MG63 (cell line): ENCODE results near the gene HCN1. TPM values are rescaled to one million over a fixed set of nuclear protein-coding genes. Genes with fewer than 3 reads are reported as not detected.

Experiments used
- DNase-seq: peaks from one replicate; pipeline ENCODE4 v3.0.0-alpha.2; 2020
- H3K27me3 ChIP-seq: fragments of 250-450 bp; sonication (Bioruptor Pico); 2 replicates; pipeline ENCODE4 v1.5.1; 2020; ENCODE audit warnings: mild to moderate bottlenecking, moderate library complexity
- H3K36me3 ChIP-seq: fragments of 250-450 bp; sonication (Bioruptor Pico); 2 replicates; pipeline ENCODE4 v1.5.1; 2020; ENCODE audit warnings: mild to moderate bottlenecking, moderate library complexity
- H3K4me3 ChIP-seq: fragments of 250-450 bp; sonication (Bioruptor Pico); 2 replicates; pipeline ENCODE4 v1.5.1; 2020; ENCODE audit warnings: mild to moderate bottlenecking, moderate library complexity
- H3K9me3 ChIP-seq: fragments of 250-450 bp; sonication (Bioruptor Pico); 2 replicates; pipeline ENCODE4 v1.5.1; 2020; ENCODE audit warnings: mild to moderate bottlenecking, moderate library complexity
- total RNA-seq: library from RNA; depleted of rRNA; stranded (reverse); fragments of >200 nt; shearing (Covaris generic); gene quantifications from 2 replicates; pipeline ENCODE4 v1.2.3, GENCODE V29; 2014; ENCODE audit warnings: low replicate concordance; rRNA removed

Gene HCN1
- total RNA-seq = not detected in 2 replicates

DNA sequence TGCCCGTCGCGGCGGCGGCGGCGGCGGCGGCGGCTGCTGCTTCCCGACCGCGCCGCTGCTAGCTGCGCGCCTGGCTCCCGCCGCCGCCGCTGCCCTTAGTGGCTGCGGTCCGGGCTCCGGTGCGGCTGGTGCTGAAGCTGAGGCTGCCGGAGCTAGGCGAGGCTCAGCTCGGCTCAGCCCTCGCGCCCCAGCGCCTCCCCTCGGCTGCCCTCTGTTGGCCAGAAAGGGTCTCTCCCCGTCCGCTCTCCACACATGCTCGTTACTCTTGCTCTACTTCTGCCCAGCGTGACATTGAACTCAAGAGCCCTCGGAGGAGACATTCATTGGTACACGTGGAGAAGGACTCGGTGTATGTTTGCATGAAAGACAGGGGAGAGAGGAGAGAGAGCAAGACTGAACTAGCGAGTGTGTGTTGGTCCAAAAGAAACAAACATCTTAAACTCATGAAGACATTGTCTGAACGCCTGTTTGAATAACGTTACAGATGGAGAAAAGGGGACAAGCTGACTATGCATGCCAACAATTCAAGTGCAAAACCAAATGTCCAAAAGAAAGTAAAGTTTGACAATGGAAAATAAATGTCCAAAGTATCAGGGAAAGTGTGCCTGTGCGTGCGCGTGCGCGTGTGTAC lies at the start of gene HCN1:
TSS of gene HCN1 (minus strand) at position 175 of the 631 bp plus-strand sequence.
- DNase-seq = peak; percentile 84

DNA sequence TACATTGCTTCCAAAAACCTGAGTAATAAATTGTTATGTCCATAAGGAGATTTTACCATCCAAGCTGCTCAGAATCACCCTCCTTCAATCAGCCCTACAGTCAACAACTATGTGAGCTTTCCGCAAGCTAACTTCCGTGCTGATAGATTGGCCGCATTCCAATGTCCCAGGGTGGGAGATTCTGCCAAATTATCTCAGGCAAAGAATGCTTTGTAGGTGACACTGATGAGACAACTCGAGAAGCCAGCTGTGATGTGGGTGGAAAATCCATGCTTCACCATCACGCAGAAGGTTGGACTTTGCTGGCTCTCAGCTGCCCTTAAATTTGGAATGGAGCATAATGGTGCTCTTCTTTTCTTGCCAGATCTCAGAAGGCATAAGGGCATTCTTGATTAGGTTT lies 44.9 kb upstream of the HCN1 start:
- H3K27me3 ChIP-seq = no peaks in the 10 kb centered on the region
- DNase-seq = no peak

More for the DNA sequence above, at the start of gene HCN1:
- H3K27me3 ChIP-seq = peaks cover 21% of the 10 kb centered on the region
- H3K9me3 ChIP-seq = no peaks in the 10 kb centered on the region; the same call in 1 of the 2 replicates
- H3K4me3 ChIP-seq = peak within 1 kb of the TSS; percentile 8; the same call in 1 of the 2 replicates
- H3K36me3 ChIP-seq = no peaks in the 10 kb centered on the region

DNA sequence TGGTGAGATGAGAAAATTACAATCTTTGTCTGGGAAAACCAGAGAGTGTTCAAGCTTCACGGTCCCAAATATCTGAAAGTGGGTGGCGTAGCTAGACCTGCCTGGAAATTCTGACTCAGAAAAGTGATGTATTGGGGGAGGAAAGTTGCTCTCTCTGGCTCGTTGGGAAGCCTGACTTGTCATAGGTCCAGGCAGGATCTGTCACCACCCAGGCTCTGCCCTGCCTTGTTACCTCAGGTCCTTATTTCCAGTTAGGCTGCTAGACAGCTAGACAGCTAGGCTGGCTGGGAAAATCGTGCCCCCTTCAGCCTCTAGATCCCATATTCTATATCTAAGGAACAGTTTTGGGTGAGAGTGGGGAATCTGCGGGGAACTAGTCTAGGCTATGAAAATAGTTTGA lies 41.0 kb upstream of the HCN1 start:
- Histone ChIP-seq H3K4me3 (no peak overlapping the region), H3K9me3 (no peaks in the 10 kb centered on the region), H3K36me3 (no peaks in the 10 kb centered on the region), H3K27me3 (no peaks in the 10 kb centered on the region)
- DNase-seq = no peak

More for the DNA sequence above, 44.9 kb upstream of the HCN1 start:
- Histone ChIP-seq H3K4me3 (no peak overlapping the region), H3K9me3 (no peaks in the 10 kb centered on the region; the same call in 1 of the 2 replicates), H3K36me3 (no peaks in the 10 kb centered on the region)

DNA sequence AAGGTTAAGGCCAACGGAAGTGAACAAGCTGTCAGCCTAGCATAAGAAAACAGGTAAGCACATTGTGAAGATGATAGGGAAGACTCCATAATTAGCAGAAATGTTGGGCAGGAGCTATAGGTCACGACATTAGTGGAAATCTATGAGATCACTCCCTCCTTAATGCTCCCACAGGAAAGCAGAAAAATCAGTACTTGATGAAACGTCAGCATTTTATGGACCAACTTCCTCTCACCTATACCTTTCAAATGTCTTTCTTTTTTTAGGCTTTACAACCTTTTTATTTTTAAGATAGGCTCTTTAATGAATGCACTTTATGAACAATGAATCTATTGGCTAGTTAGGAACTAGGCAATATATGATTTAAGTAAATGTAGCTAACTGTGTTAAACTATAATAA lies 29.4 kb upstream of the HCN1 start:
- Histone ChIP-seq H3K9me3 (no peaks in the 10 kb centered on the region), H3K4me3 (no peak overlapping the region), H3K36me3 (no peaks in the 10 kb centered on the region), H3K27me3 (no peaks in the 10 kb centered on the region)
- DNase-seq = no peak

DNA sequence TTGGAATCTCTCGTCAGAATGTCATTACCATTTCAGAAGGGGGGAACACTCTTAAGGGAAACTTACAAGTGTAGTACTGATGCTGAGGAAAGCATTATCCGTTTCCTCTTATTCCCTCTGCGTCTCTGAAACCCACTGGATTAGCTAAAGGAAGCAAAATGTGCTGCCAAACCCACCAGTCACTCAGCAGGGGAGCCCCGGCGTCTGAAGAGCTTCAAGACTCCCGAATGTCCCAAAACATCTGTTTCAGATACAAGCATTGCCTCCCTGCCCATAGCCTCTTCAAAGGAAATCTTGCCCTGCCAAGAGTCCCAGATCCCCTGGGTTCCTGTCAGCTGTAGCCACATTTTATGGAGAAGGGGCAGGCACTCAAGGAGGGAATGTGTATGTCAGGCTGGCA lies 1.0 kb upstream of the HCN1 start:
- H3K4me3 ChIP-seq = no peak overlapping the region
- H3K27me3 ChIP-seq = peaks cover 21% of the 10 kb centered on the region
- no peaks in the 10 kb centered on the region for H3K36me3 ChIP-seq
- DNase-seq = no peak
- no peaks in the 10 kb centered on the region; the same call in 1 of the 2 replicates for H3K9me3 ChIP-seq

GRCh38 chr5:45695804-45696156 lies 400 bp downstream of the HCN1 start:
- no peak for DNase-seq
- no peaks in the 10 kb centered on the region for H3K36me3 ChIP-seq
- no peaks in the 10 kb centered on the region; the same call in 1 of the 2 replicates for H3K9me3 ChIP-seq
- no peak overlapping the region for H3K4me3 ChIP-seq
- H3K27me3 ChIP-seq = peaks cover 21% of the 10 kb centered on the region

DNA sequence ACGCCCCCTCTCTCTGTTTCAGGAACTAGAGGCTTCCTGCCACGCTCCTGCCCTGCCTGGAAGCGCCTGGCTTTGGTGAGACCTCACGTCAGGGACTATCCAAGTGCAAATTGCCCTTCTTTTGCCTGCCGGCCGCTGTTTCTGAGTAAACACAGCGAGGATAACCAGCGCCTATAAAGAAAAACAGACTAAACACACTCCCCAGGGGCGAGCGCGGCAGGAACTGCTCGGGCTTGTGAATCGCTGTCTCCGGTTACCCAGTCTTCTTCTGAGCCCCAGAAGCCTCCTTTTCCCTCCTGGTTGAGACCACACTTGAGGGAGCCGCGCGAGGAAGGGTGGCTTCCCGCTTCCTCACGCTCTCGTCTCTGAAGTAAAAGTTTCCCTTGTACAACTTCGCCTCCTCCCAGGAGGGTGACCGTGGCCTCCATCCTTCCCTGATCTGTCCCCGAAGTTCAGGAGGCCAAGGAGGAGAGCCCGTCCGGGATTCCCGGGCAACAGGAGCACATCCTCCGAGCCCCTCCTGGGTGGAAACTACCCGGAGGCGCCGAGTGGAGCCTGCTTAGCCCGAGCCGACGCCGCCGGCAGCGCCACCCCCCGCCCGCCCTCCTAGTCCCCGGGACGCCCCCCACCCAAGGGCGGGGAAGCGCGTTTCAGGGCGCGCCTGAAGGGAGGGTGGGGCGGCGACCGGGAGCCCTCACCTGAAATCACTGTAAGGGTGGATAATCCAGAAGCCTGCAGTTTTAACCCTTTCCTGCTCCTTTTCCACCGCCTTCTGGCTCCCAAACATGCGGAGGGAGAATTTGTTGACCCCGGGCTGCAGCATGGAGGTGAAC lies 993 bp downstream of the HCN1 start:
- Histone ChIP-seq H3K27me3 (peaks cover 21% of the 10 kb centered on the region), H3K36me3 (no peaks in the 10 kb centered on the region), H3K9me3 (no peaks in the 10 kb centered on the region; the same call in 1 of the 2 replicates), H3K4me3 (no peak overlapping the region)
- DNase-seq = no peak

- Histone ChIP-seq H3K36me3 (no peaks in the 10 kb centered on the region), H3K4me3 (no peak overlapping the region), H3K9me3 (no peaks in the 10 kb centered on the region; the same call in 1 of the 2 replicates), H3K27me3 (peaks cover 21% of the 10 kb centered on the region)
- no peak for DNase-seq
Measured at GRCh38 chr5:45694255-45694814, 1.8 kb downstream of the HCN1 start.

DNA sequence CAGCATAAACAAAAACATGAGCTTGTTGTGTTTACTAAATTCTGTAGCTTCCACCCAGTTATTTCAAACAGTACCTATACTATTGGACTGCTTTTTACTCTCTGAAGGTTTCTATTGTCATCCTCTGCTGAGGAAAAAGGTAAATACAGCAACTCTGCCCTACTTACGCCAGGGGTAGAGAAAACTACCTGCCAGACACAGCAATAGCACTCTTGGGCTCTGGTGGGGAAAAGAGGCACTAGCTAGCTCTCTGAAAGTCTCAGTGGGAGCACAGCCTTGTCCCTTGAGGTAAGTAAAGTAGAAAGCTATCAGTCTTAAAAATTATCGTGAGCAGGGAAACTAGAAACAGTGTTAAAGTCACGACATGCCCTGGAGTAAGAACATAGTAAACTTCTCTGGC lies 3.7 kb downstream of the HCN1 start:
- Histone ChIP-seq H3K4me3 (no peak overlapping the region), H3K36me3 (no peaks in the 10 kb centered on the region), H3K9me3 (no peaks in the 10 kb centered on the region; the same call in 1 of the 2 replicates), H3K27me3 (peaks cover 21% of the 10 kb centered on the region)
- no peak for DNase-seq

GRCh38 chr5:45691656-45692055 lies 4.5 kb downstream of the HCN1 start:
- Histone ChIP-seq H3K9me3 (no peaks in the 10 kb centered on the region; the same call in 1 of the 2 replicates), H3K36me3 (no peaks in the 10 kb centered on the region), H3K27me3 (peaks cover 20% of the 10 kb centered on the region), H3K4me3 (no peak overlapping the region)
- DNase-seq = no peak

DNA sequence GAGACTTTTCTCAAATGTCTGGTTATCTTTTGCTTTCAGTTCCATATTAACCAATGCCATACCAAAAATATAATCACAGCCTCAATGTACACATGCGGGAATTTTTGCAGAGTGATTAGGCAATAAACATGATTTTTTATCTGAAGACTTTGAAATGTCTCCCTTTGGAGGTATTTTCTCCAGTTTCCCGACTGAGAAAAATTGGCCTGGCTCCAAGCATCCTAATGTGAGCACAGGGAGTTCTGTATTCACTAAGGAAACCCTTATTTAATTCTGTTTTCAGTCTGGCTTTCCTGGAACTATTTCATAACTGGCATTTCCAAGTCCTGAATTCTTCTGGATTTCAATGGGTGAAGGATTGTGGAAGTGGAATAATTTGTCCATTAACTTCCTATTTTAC lies 8.5 kb downstream of the HCN1 start:
- no peak for DNase-seq
- H3K36me3 ChIP-seq = no peaks in the 10 kb centered on the region
- no peaks in the 10 kb centered on the region for H3K9me3 ChIP-seq
- no peaks in the 10 kb centered on the region; the same call in 1 of the 2 replicates for H3K27me3 ChIP-seq
- H3K4me3 ChIP-seq = no peak overlapping the region

DNA sequence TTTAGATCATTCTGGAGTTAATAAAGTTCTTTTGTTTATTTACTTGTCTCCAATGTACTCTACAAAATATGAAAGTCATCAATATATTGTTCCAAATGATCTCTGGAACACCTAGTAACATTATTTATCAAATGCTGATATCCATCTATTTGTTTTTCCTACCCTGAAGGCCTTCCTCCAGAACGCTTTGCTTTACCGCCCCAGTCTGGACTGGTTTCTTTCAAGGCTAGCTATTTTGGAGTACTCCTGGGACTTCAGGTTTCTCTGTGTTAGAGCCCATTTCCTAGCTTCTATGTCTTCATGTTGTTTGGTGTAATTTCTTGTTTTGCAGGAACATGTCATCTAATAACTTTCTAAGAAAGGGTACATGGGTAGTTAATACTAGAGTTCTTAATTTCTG lies 9.6 kb downstream of the HCN1 start:
- H3K9me3 ChIP-seq = no peaks in the 10 kb centered on the region
- H3K27me3 ChIP-seq = no peaks in the 10 kb centered on the region
- no peak overlapping the region for H3K4me3 ChIP-seq
- H3K36me3 ChIP-seq = no peaks in the 10 kb centered on the region
- no peak for DNase-seq

- DNase-seq = no peak
- Histone ChIP-seq H3K4me3 (no peak overlapping the region), H3K9me3 (no peaks in the 10 kb centered on the region), H3K36me3 (no peaks in the 10 kb centered on the region), H3K27me3 (no peaks in the 10 kb centered on the region)
Measured at GRCh38 chr5:45684118-45684517, 12.1 kb downstream of the HCN1 start.

- DNase-seq = no peak
- H3K36me3 ChIP-seq = no peaks in the 10 kb centered on the region
- H3K4me3 ChIP-seq = no peak overlapping the region
- no peaks in the 10 kb centered on the region for H3K27me3 ChIP-seq
- H3K9me3 ChIP-seq = no peaks in the 10 kb centered on the region
Measured at GRCh38 chr5:45680950-45681349, 15.2 kb downstream of the HCN1 start.

- Histone ChIP-seq H3K36me3 (no peaks in the 10 kb centered on the region), H3K9me3 (no peaks in the 10 kb centered on the region), H3K27me3 (no peaks in the 10 kb centered on the region), H3K4me3 (no peak overlapping the region)
- DNase-seq = no peak
Measured at GRCh38 chr5:45677524-45677923, 18.7 kb downstream of the HCN1 start.

GRCh38 chr5:45672271-45672670 lies 23.9 kb downstream of the HCN1 start:
- H3K36me3 ChIP-seq = no peaks in the 10 kb centered on the region
- no peak for DNase-seq
- no peak overlapping the region for H3K4me3 ChIP-seq
- no peaks in the 10 kb centered on the region for H3K27me3 ChIP-seq
- H3K9me3 ChIP-seq = no peaks in the 10 kb centered on the region

GRCh38 chr5:45648744-45649143 lies 47.4 kb downstream of the HCN1 start:
- DNase-seq = no peak
- no peaks in the 10 kb centered on the region for H3K36me3 ChIP-seq
- no peaks in the 10 kb centered on the region for H3K27me3 ChIP-seq
- no peak overlapping the region for H3K4me3 ChIP-seq
- H3K9me3 ChIP-seq = no peaks in the 10 kb centered on the region
